RPMI8226 (cell line): ENCODE data around the gene ELP4.
"Not testable (repeated sequence)": the region's sequence is repeated elsewhere in the genome, so short reads cannot be mapped to it uniquely, and the experiment has no call there.

Experiments
- DNase-seq: peaks from one replicate; pipeline ENCODE4 v3.0.0-alpha.2; 2015

ELP4 gene

GRCh38 chr11:31712851-31713250, 203.3 kb downstream of the ELP4 start:
- DNase-seq: no peak

GRCh38 chr11:31714840-31715239, 205.3 kb downstream of the ELP4 start:
- DNase-seq: no peak

- no peak for DNase-seq
These were observed 210.7 kb downstream of the ELP4 start for GRCh38 chr11:31720225-31720624.

GRCh38 chr11:31720671-31721365, 211.3 kb downstream of the ELP4 start:
- DNase-seq: no peak

- DNase-seq: no peak
These were observed 213.2 kb downstream of the ELP4 start for GRCh38 chr11:31722754-31723153.

- no peak for DNase-seq
These were observed 215.6 kb downstream of the ELP4 start for GRCh38 chr11:31725176-31725575.

- DNase-seq: no peak
These were observed 218.9 kb downstream of the ELP4 start for GRCh38 chr11:31728432-31728831.

- no peak for DNase-seq
These were observed 230.6 kb downstream of the ELP4 start for GRCh38 chr11:31740131-31740530.

- DNase-seq: not testable (repeated sequence)
These were observed 231.3 kb downstream of the ELP4 start for GRCh38 chr11:31740731-31741368.

- DNase-seq: no peak
These were observed 238.0 kb downstream of the ELP4 start for GRCh38 chr11:31747581-31747980.

- no peak for DNase-seq
These were observed 247.8 kb downstream of the ELP4 start for GRCh38 chr11:31757260-31757835.

- DNase-seq: no peak
These were observed 252.1 kb downstream of the ELP4 start for GRCh38 chr11:31761636-31762035.

GRCh38 chr11:31763296-31763695, 253.7 kb downstream of the ELP4 start:
- DNase-seq: no peak

GRCh38 chr11:31764261-31764660, 254.7 kb downstream of the ELP4 start:
- no peak for DNase-seq

GRCh38 chr11:31764766-31765165, 255.2 kb downstream of the ELP4 start:
- no peak for DNase-seq

GRCh38 chr11:31767066-31767465, 257.5 kb downstream of the ELP4 start:
- no peak for DNase-seq

GRCh38 chr11:31767685-31768084, 258.1 kb downstream of the ELP4 start:
- DNase-seq: no peak

- no peak for DNase-seq
These were observed 259.4 kb downstream of the ELP4 start for GRCh38 chr11:31768749-31769640.

- DNase-seq: no peak
These were observed 260.6 kb downstream of the ELP4 start for GRCh38 chr11:31770011-31770700.

- no peak for DNase-seq
These were observed 262.8 kb downstream of the ELP4 start for GRCh38 chr11:31772412-31772811.

GRCh38 chr11:31779374-31779791, 269.8 kb downstream of the ELP4 start:
- DNase-seq: no peak

GRCh38 chr11:31780078-31780477, 270.5 kb downstream of the ELP4 start:
- no peak for DNase-seq
